Gastroesophageal sphincter (tissue), 3 donors: Measurements from ENCODE around the gene FGFRL1.

ENCODE experiments used
- CTCF ChIP-seq, 4 experiments: fragments of 200-600 bp in 2 of 4; fragments of 450-650 bp in 2 of 4; sonication (generic) in 1 of 4; IDR thresholded peaks; one replicate each; pipeline ENCODE4 v1.5.1; 2017 to 2019; ENCODE audit warnings: antibody characterized with exemption in 4 of 4, mild to moderate bottlenecking in 2 of 4, moderate library complexity in 2 of 4
- EP300 ChIP-seq: sonication (generic); formaldehyde crosslinking; IDR thresholded peaks from one replicate; pipeline ENCODE4 v1.6.1; 2017; ENCODE audit warnings: antibody characterized with exemption, mild to moderate bottlenecking
- POLR2A ChIP-seq, 2 donors: fragments of 450-650 bp; IDR thresholded peaks; one replicate each; pipeline ENCODE4 v1.6.1; 2017; ENCODE audit warnings: antibody characterized with exemption in 2 of 2, mild to moderate bottlenecking in 2 of 2, moderate library complexity in 1 of 2

GRCh38 chr4:1032861-1033260 is 21.4 kb downstream of the FGFRL1 start:
- no peak for TF ChIP-seq CTCF (IDR thresholded peaks at IDR 0.05)
- no peak for TF ChIP-seq POLR2A (IDR thresholded peaks at IDR 0.05)
- TF ChIP-seq EP300, result no peak
